Neural cell (in vitro differentiated cells): ENCODE results near the gene ADM2. TPM values are rescaled to one million over a fixed set of nuclear protein-coding genes. Genes with fewer than 3 reads are reported as not detected.

Experiments
- H2AFZ ChIP-seq: fragments of 200-600, 300-800 bp; sonication (generic), shearing (Covaris generic); 2 replicates; pipeline ENCODE4 v1.6.0; 2014; ENCODE audit warnings: low read depth, mild to moderate bottlenecking, antibody characterized with exemption, low read length, moderate library complexity
- H3F3A ChIP-seq: fragments of 200-600 bp; shearing (Covaris generic); 2 replicates; pipeline ENCODE4 v1.6.1; 2016; ENCODE audit warnings: mild to moderate bottlenecking, moderate library complexity, mixed read lengths, antibody characterized with exemption, low read length; ENCODE audit not compliant: insufficient read depth, poor library complexity, severe bottlenecking
- H3K27ac ChIP-seq: fragments of 200-600, 300-800 bp; sonication (generic), shearing (Covaris generic); 2 replicates; pipeline ENCODE4 v1.5.1; 2014; ENCODE audit warnings: mild to moderate bottlenecking, low read length, moderate library complexity
- H3K27me3 ChIP-seq: fragments of 300-800, 200-600 bp; sonication (generic), shearing (Covaris generic); 2 replicates; pipeline ENCODE4 v1.6.0; 2014; ENCODE audit warnings: mild to moderate bottlenecking, low read depth, low read length, moderate library complexity; ENCODE audit not compliant: insufficient read depth
- H3K36me3 ChIP-seq: fragments of 300-800, 200-600 bp; sonication (generic), shearing (Covaris generic); 2 replicates; pipeline ENCODE4 v1.5.1; 2014; ENCODE audit warnings: mild to moderate bottlenecking, antibody characterized with exemption, low read length, moderate library complexity; ENCODE audit not compliant: insufficient read depth
- H3K4me2 ChIP-seq: fragments of 300-800, 200-600 bp; sonication (generic), shearing (Covaris generic); 2 replicates; pipeline ENCODE4 v1.6.0; 2014; ENCODE audit warnings: mild to moderate bottlenecking, low read length
- H3K4me3 ChIP-seq: fragments of 300-800, 200-600 bp; sonication (generic), shearing (Covaris generic); 2 replicates; pipeline ENCODE4 v1.5.1; 2014; ENCODE audit warnings: mild to moderate bottlenecking, low read length, moderate library complexity
- H3K79me2 ChIP-seq: fragments of 200-600 bp; shearing (Covaris generic); replicated peaks from 2 replicates; pipeline ENCODE4 v1.6.0; 2014; ENCODE audit warnings: mild to moderate bottlenecking, low read length, moderate library complexity; ENCODE audit not compliant: insufficient read depth
- H3K9ac ChIP-seq: fragments of 300-800, 200-600 bp; sonication (generic), shearing (Covaris generic); 2 replicates; pipeline ENCODE4 v1.6.1; 2016; ENCODE audit warnings: mild to moderate bottlenecking, low read length, mixed read lengths
- H3K9me2 ChIP-seq: fragments of 200-600 bp; shearing (Covaris generic); 2 replicates; pipeline ENCODE4 v1.6.1; 2016; ENCODE audit warnings: mild to moderate bottlenecking, low read length, mixed read lengths; ENCODE audit not compliant: insufficient read depth
- H3K9me3 ChIP-seq: fragments of 200-600, 300-800 bp; sonication (generic), shearing (Covaris generic); 2 replicates; pipeline ENCODE4 v1.6.1; 2016; ENCODE audit warnings: mild to moderate bottlenecking, mixed run types, low read length, moderate library complexity, mixed read lengths
- H4K20me1 ChIP-seq: fragments of 200-600 bp; shearing (Covaris generic); 2 replicates; pipeline ENCODE4 v1.6.1; 2016; ENCODE audit warnings: mild to moderate bottlenecking, mixed run types; ENCODE audit not compliant: insufficient read depth
- EP300 ChIP-seq: fragments of 450-650 bp; conservative IDR thresholded peaks from 2 replicates; pipeline ENCODE4 v1.6.1; 2014; ENCODE audit warnings: antibody characterized with exemption, mild to moderate bottlenecking, moderate library complexity; ENCODE audit not compliant: poor library complexity, severe bottlenecking
- EZH2 ChIP-seq: fragments of 200-600, 300-800 bp; shearing (Covaris generic), sonication (generic); IDR thresholded peaks from 2 replicates; pipeline ENCODE4 v1.6.1; 2014; ENCODE audit warnings: antibody characterized with exemption, low read length, borderline replicate concordance, mild to moderate bottlenecking; ENCODE audit not compliant: insufficient read depth, poor library complexity, severe bottlenecking
- MXI1 ChIP-seq: fragments of 450-650 bp; conservative IDR thresholded peaks from 2 replicates; pipeline ENCODE4 v1.6.1; 2014; ENCODE audit warnings: antibody characterized with exemption, mild to moderate bottlenecking; ENCODE audit not compliant: poor library complexity, severe bottlenecking
- POLR2AphosphoS5 ChIP-seq: IDR thresholded peaks from 2 replicates; pipeline ENCODE4 v1.6.1; 2012
- RAD21 ChIP-seq: fragments of 450-650 bp; conservative IDR thresholded peaks from 2 replicates; pipeline ENCODE4 v1.6.1; 2014; ENCODE audit warnings: antibody characterized with exemption, mild to moderate bottlenecking, moderate library complexity
- SMC3 ChIP-seq: fragments of 450-650 bp; conservative IDR thresholded peaks from 2 replicates; pipeline ENCODE4 v1.6.1; 2014; ENCODE audit warnings: antibody characterized with exemption, mild to moderate bottlenecking, moderate library complexity; ENCODE audit not compliant: poor library complexity
- TAF1 ChIP-seq: IDR thresholded peaks from 2 replicates; pipeline ENCODE4 v1.6.1; 2012; ENCODE audit warnings: low read depth
- polyA plus RNA-seq: library from polyadenylated mRNA; depleted of rRNA; stranded (reverse); fragments of >200 nt; gene quantifications from 2 replicates; pipeline ENCODE4 v1.2.3, GENCODE V29; 2014
- TF ChIP-seq, protein P1 (sequence below): fragments of 450-650 bp; IDR thresholded peaks from 2 replicates; pipeline ENCODE4 v1.5.1; 2014; ENCODE audit warnings: antibody characterized with exemption, mild to moderate bottlenecking, moderate library complexity; ENCODE audit not compliant: poor library complexity, severe bottlenecking
- TF ChIP-seq, protein P2 (sequence below): IDR thresholded peaks from 2 replicates; pipeline ENCODE4 v1.6.1; 2012; ENCODE audit warnings: borderline replicate concordance

Gene ADM2
- polyA plus RNA-seq, 1 donor from 2014 or later, result not detected

DNA sequence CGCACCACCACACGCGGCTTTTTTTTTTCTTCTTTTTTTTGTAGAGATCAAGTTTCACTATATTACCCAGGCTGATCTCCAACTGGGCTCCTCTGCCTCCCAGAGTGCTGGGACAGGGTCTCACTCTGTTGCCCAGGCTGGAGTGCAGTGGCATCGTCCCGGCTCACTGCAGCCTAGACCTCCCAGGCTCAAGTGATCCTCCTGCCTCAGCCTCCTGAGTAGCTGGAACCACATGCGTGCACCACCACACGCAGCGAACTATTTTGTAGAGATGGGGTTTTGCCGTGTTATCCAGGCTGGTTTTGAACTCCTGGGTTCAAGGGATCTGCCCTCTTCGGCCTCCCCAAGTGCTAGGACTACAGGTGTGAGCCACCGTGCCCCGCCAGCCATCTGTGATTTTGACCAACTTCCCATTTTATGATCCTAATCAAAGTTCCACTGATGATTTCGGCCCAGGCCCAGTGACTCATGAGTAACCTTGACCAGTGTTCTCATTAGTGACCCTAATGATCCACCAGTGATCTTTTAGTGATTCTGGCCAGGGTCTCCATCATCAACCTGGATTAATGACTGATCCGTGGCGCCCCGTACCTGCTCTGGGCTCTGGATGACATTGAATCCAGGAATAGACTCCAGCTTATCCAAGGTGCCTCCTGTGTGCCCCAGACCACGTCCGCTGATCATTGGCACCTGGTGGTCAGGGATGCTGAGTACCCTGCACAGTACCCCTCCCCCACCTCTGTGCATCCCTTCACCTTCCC is 46.8 kb downstream of the ADM2 start:
- Histone ChIP-seq H3K9ac (no peak overlapping the region), H3K27me3 (peaks cover 34% of the 10 kb centered on the region), H4K20me1 (no peaks in the 10 kb centered on the region), H3K36me3 (no peaks in the 10 kb centered on the region), H3K79me2 (no peaks in the 10 kb centered on the region), H3K9me2 (no peaks in the 10 kb centered on the region), H3K4me2 (no peak overlapping the region), H3K4me3 (no peak overlapping the region), H3K9me3 (no peaks in the 10 kb centered on the region), H3F3A (no peaks in the 10 kb centered on the region), H2AFZ (no peak overlapping the region), H3K27ac (no peak overlapping the region)
- TF ChIP-seq EZH2, result no peak
- no peak for TF ChIP-seq TAF1
- TF ChIP-seq POLR2AphosphoS5, result no peak
- TF ChIP-seq, protein P1, sequence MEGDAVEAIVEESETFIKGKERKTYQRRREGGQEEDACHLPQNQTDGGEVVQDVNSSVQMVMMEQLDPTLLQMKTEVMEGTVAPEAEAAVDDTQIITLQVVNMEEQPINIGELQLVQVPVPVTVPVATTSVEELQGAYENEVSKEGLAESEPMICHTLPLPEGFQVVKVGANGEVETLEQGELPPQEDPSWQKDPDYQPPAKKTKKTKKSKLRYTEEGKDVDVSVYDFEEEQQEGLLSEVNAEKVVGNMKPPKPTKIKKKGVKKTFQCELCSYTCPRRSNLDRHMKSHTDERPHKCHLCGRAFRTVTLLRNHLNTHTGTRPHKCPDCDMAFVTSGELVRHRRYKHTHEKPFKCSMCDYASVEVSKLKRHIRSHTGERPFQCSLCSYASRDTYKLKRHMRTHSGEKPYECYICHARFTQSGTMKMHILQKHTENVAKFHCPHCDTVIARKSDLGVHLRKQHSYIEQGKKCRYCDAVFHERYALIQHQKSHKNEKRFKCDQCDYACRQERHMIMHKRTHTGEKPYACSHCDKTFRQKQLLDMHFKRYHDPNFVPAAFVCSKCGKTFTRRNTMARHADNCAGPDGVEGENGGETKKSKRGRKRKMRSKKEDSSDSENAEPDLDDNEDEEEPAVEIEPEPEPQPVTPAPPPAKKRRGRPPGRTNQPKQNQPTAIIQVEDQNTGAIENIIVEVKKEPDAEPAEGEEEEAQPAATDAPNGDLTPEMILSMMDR, result no peak
- TF ChIP-seq MXI1, result no peak
- TF ChIP-seq, protein P2, sequence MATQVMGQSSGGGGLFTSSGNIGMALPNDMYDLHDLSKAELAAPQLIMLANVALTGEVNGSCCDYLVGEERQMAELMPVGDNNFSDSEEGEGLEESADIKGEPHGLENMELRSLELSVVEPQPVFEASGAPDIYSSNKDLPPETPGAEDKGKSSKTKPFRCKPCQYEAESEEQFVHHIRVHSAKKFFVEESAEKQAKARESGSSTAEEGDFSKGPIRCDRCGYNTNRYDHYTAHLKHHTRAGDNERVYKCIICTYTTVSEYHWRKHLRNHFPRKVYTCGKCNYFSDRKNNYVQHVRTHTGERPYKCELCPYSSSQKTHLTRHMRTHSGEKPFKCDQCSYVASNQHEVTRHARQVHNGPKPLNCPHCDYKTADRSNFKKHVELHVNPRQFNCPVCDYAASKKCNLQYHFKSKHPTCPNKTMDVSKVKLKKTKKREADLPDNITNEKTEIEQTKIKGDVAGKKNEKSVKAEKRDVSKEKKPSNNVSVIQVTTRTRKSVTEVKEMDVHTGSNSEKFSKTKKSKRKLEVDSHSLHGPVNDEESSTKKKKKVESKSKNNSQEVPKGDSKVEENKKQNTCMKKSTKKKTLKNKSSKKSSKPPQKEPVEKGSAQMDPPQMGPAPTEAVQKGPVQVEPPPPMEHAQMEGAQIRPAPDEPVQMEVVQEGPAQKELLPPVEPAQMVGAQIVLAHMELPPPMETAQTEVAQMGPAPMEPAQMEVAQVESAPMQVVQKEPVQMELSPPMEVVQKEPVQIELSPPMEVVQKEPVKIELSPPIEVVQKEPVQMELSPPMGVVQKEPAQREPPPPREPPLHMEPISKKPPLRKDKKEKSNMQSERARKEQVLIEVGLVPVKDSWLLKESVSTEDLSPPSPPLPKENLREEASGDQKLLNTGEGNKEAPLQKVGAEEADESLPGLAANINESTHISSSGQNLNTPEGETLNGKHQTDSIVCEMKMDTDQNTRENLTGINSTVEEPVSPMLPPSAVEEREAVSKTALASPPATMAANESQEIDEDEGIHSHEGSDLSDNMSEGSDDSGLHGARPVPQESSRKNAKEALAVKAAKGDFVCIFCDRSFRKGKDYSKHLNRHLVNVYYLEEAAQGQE, result no peak
- no peak for TF ChIP-seq EP300
- TF ChIP-seq RAD21, result no peak
- TF ChIP-seq SMC3, result no peak

DNA sequence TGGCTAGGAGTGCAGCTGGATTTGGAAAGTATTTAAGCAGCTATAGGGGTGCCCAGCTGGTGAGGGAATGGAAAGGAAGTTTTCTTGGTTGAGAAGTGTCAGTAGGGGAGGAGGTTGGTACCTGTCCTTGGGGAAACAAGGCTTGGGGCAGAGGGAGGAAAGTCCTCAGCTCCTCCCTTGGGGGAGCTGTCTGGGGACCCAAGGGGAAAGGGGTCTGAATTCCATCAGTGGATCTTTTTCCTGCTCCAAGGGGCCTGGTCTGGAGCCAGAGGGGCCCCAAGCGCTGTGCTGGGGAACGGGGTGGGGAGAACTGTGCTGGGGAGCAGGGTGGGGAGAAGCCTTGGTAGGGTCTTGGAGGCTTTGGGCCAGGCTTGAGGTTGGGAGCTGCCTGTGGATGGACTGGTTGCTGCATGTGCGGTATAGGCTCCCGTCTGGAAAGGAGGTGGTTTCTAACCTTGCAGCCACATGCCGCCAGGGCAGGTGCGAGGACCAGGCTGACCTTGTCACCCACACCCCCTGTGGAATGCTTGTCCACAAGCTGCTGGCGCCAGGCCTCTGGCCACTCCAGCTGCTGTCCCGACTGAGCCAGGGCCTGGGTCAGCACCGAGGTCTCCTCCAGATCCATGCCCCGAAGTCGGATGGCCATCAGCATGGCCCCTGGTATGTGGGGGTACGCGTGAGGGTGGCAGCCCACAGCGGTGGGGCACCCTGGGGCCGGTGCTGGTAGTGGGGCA is 47.5 kb downstream of the ADM2 start:
- Histone ChIP-seq H3K79me2 (no peaks in the 10 kb centered on the region), H3K27ac (no peak overlapping the region), H3K27me3 (peaks cover 34% of the 10 kb centered on the region), H3K9me2 (no peaks in the 10 kb centered on the region), H2AFZ (no peak overlapping the region), H3K4me3 (no peak overlapping the region), H3K9me3 (no peaks in the 10 kb centered on the region), H3K36me3 (no peaks in the 10 kb centered on the region), H4K20me1 (no peaks in the 10 kb centered on the region), H3K9ac (no peak overlapping the region), H3K4me2 (no peak overlapping the region), H3F3A (no peaks in the 10 kb centered on the region)
- TF ChIP-seq SMC3 (no peak), TAF1 (no peak), MXI1 (no peak), EP300 (no peak), POLR2AphosphoS5 (no peak), EZH2 (no peak), RAD21 (no peak)
- TF ChIP-seq, protein P1, result no peak
- TF ChIP-seq, protein P2, result no peak
